Right lobe of liver (tissue), 4 donors: ENCODE data around the gene POF1B.

Experiments used
- CTCF ChIP-seq, 4 donors: fragments of 200-600 bp in 3 of 4; fragments of 450-650 bp in 1 of 4; IDR thresholded peaks; one replicate each; pipeline versions ENCODE4 v1.5.1 to v1.8.0; 2016 to 2022; ENCODE audit warnings: antibody characterized with exemption in 4 of 4, mild to moderate bottlenecking in 2 of 4
- POLR2A ChIP-seq: fragments of 450-650 bp; IDR thresholded peaks from one replicate; pipeline ENCODE4 v1.6.1; 2017; ENCODE audit warnings: antibody characterized with exemption, mild to moderate bottlenecking
- donor health status: DM: no; HTN: no; CAD: no.
- donor health status: DM: no; HTN: no; CAD: no.
- donor health status: DM: no; HTN: yes; CAD: no.

DNA sequence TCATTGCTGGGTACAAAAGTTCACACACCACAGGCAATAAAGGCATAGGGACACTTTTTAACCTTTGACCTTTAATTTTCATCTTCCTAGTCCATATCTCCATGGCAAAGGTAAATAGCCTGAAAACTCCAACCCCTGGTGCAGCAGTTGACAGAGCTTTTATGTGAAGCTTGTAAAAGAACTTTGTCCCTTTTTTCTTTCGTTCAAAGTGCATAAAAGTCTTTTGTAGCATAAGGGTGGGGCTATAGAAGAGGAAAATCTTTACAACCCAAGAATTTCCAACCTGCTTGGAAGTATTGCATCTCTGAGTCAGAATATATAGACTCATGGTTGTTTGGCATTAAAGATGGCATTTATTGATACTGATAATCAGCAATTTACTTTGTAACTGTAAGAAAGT lies 20.4 kb downstream of the POF1B start:
- TF ChIP-seq CTCF (IDR thresholded peaks at IDR 0.05) (no peak), POLR2A (no peak)
